GM19099 (cell line): ENCODE measurements around the gene CNIH4.
A peak's percentile ranks its signal among the peaks of the same experiment; 100 is the strongest.

Experiments
- POLR2A ChIP-seq: IDR thresholded peaks from 3 replicates; pipeline ENCODE4 v1.6.1; 2011; ENCODE audit warnings: low read depth; ENCODE audit not compliant: insufficient read length; ENCODE audit errors: extremely low read depth

CNIH4 gene

GRCh38 chr1:224356685-224357625 is at the start of gene CNIH4:
CNIH4 (plus strand) TSS chr1:224356879; CDS start chr1:224356925, 46 bp downstream.
- peak; percentile 84 for TF ChIP-seq POLR2A

- no peak for TF ChIP-seq POLR2A
These were observed 48.6 kb upstream of the CNIH4 start for GRCh38 chr1:224308064-224308463.

GRCh38 chr1:224312025-224312424 is 44.7 kb upstream of the CNIH4 start:
- no peak for TF ChIP-seq POLR2A

- TF ChIP-seq POLR2A: no peak
These were observed 39.2 kb upstream of the CNIH4 start for GRCh38 chr1:224317383-224318045.

GRCh38 chr1:224321706-224322105 is 35.0 kb upstream of the CNIH4 start:
- TF ChIP-seq POLR2A: no peak

- no peak for TF ChIP-seq POLR2A
These were observed 30.7 kb upstream of the CNIH4 start for GRCh38 chr1:224325959-224326358.

GRCh38 chr1:224328644-224329043 is 28.0 kb upstream of the CNIH4 start:
- no peak for TF ChIP-seq POLR2A

DNA sequence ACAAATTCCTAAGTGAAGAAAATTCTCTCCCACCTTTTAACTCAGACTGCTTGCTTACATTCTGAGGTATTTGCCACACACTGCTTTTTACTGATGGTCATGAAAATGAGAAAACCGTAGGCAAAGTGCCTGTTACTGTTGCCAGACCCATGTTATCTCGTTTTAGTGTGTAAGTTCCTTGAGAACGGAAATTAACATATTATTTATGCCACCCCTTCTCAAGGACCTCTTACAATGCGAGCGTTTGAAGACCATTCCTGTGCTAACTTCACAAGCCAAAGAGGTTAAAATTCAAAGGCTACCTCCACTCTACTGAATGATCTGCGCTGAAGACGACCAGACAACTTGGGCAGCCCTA is 27.2 kb upstream of the CNIH4 start:
- TF ChIP-seq POLR2A: no peak

- peak; percentile 82 for TF ChIP-seq POLR2A
These were observed 26.6 kb upstream of the CNIH4 start, which contains the start of gene NVL for GRCh38 chr1:224329842-224330753. NVL (minus strand) TSS chr1:224330172; CDS start chr1:224330127, 45 bp downstream.

DNA sequence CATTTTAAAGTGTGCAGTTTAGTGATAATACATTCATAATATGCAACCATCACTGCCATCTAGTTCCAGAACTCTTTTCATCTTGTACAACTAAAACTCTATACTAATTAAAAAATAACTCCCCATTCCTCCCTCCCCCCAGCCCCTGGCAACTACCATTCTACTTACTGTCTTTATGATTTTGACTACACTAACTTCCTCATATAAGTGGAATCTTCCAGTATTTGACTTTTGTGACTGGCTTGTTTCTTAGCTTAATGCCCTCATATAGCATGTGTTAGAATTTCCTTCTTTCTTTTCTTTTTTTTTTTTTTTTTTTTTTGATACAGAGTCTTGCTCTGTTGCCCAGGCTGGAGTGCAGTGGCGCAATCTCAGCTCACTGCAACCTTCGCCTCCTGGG is 25.4 kb upstream of the CNIH4 start:
- no peak for TF ChIP-seq POLR2A

- TF ChIP-seq POLR2A: no peak
These were observed 24.9 kb upstream of the CNIH4 start for GRCh38 chr1:224331824-224332223.

DNA sequence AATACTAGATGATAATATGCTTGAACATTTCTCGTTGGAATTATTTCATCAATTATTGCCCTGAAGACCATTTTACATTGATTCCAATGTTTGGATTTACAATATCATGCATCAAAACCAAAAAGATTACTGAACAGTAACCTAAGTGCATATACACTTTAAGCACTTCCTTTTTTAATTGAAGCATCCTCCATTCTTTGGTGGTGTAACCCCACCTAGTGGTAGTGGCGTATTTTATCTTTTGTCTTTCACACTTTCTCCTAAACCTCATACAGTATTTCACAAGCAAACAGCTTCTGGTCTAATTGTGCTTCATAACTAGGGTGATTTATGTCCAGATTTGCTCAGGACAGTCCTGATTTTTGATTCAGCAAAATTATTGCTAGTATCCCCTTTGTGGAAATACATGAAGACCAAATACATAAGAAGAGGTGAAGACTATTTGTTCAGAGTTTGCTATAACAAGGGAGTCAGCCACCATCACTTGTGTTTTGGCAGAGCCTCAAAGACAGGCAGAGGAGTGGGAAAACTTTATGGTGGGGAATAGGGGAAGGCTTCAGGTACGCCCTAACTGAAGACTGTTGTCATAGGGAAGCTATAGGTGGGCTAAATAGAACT is 23.3 kb upstream of the CNIH4 start:
- TF ChIP-seq POLR2A: no peak

DNA sequence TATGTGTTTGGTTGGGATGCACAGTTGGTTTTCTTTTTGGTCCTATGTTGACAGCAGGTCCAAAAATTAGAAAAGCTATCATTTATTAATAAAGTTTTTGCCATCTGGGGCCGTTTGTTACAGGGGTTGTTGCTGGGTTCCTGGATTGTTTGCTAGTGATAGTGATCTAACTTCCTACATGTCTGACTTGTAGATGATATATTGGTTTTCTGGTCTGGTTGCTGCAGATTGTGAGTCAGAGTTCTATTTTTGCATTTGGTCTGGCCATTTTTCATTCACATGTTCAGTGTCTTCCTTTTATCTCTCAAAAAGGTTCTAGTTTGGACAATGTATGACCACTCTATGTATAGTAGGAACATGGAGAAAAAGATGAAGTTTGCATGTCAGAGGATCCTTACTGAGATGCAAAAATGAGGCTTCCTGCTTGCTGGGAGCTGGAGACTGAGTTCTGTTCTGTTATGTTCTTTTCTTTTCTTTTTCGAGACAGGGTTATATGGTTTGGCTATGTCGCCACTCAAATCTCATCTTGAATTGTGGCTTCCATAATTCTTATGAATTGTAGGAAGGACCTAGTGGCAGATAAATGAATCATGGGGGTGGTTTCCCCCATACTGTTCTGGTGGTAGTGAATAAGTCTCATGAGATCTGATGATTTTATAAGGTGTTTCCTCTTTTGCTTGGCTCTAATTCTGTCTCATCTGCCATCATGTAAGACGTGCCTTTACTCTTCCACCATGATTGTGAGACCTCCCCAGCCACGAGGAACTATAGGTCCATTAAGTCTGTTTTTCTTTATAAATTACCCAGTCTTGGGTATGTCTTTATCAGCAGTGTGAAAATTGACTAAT is 22.5 kb upstream of the CNIH4 start:
- TF ChIP-seq POLR2A: no peak
